H9 (cell line): Measurements from ENCODE around the gene SPOCK3. TPM values are rescaled to one million over a fixed set of nuclear protein-coding genes. Genes with fewer than 3 reads are reported as not detected.
A peak's percentile ranks its signal among the peaks of the same experiment; 100 is the strongest.

ENCODE experiments used
- DNase-seq: peaks from one replicate; pipeline ENCODE4 v3.0.0-alpha.2; 2017
- H2AFZ ChIP-seq: one replicate; pipeline ENCODE4 v1.6.1; 2013; ENCODE audit warnings: mild to moderate bottlenecking, low read length, control low read depth, moderate library complexity
- H2AK5ac ChIP-seq: 2 replicates; pipeline ENCODE4 v1.6.1; 2013; ENCODE audit warnings: low read length, control low read depth, mixed read lengths; ENCODE audit not compliant: insufficient read length
- H2BK120ac ChIP-seq: one replicate; pipeline ENCODE4 v1.6.1; 2013; ENCODE audit warnings: low read depth, mild to moderate bottlenecking, low read length, control low read depth, inconsistent platforms; ENCODE audit not compliant: poor library complexity, severe bottlenecking
- H2BK12ac ChIP-seq: 2 replicates; pipeline ENCODE4 v1.6.1; 2013; ENCODE audit warnings: low read length, control low read depth, mixed read lengths, low read depth; ENCODE audit not compliant: insufficient read length
- H2BK15ac ChIP-seq: 2 replicates; pipeline ENCODE4 v1.6.1; 2013; ENCODE audit warnings: low read depth, low read length, control low read depth
- H2BK20ac ChIP-seq: one replicate; pipeline ENCODE4 v1.6.1; 2013; ENCODE audit warnings: low read depth, mild to moderate bottlenecking, low read length, control low read depth, inconsistent platforms; ENCODE audit not compliant: poor library complexity, severe bottlenecking
- H2BK5ac ChIP-seq: 2 replicates; pipeline ENCODE4 v1.6.1; 2013; ENCODE audit warnings: low read length, control low read depth, mixed read lengths; ENCODE audit not compliant: insufficient read length
- H3K14ac ChIP-seq: 2 replicates; pipeline ENCODE4 v1.6.1; 2013; ENCODE audit warnings: low read length, control low read depth; ENCODE audit not compliant: insufficient read depth
- H3K18ac ChIP-seq: 2 replicates; pipeline ENCODE4 v1.6.1; 2013; ENCODE audit warnings: low read depth, mild to moderate bottlenecking, mixed read lengths, low read length, control low read depth; ENCODE audit not compliant: insufficient read length
- H3K23ac ChIP-seq: 2 replicates; pipeline ENCODE4 v1.6.1; 2013; ENCODE audit warnings: low read length, control low read depth, mixed read lengths, low read depth; ENCODE audit not compliant: insufficient read length
- H3K23me2 ChIP-seq: 2 replicates; pipeline ENCODE4 v1.6.1; 2013; ENCODE audit warnings: low read depth, mild to moderate bottlenecking, mixed read lengths, low read length, control low read depth; ENCODE audit not compliant: insufficient read length, poor library complexity, severe bottlenecking
- H3K27ac ChIP-seq: 2 replicates; pipeline ENCODE4 v1.5.1; 2013; ENCODE audit warnings: low read length, control low read depth, mixed read lengths, low read depth; ENCODE audit not compliant: insufficient read length
- H3K27me3 ChIP-seq: 2 replicates; pipeline ENCODE4 v1.6.1; 2013; ENCODE audit warnings: low read length, control low read depth, inconsistent platforms; ENCODE audit not compliant: insufficient read depth
- H3K4ac ChIP-seq: 2 replicates; pipeline ENCODE4 v1.6.1; 2013; ENCODE audit warnings: low read depth, mild to moderate bottlenecking, control low read depth, inconsistent platforms, low read length, moderate library complexity
- H3K4me1 ChIP-seq: 2 replicates; pipeline ENCODE4 v1.6.1; 2013; ENCODE audit warnings: low read length, control low read depth, inconsistent platforms; ENCODE audit not compliant: insufficient read depth
- H3K4me2 ChIP-seq: 2 replicates; pipeline ENCODE4 v1.6.1; 2013; ENCODE audit warnings: low read length, control low read depth, mixed read lengths; ENCODE audit not compliant: insufficient read length, insufficient read depth
- H3K56ac ChIP-seq: 2 replicates; pipeline ENCODE4 v1.6.1; 2013; ENCODE audit warnings: low read depth, mild to moderate bottlenecking, mixed read lengths, low read length, control low read depth; ENCODE audit not compliant: insufficient read length
- H3K79me1 ChIP-seq: 2 replicates; pipeline ENCODE4 v1.6.1; 2013; ENCODE audit warnings: low read depth, mild to moderate bottlenecking, moderate library complexity, low read length, control low read depth, inconsistent platforms; ENCODE audit not compliant: insufficient read depth, poor library complexity, severe bottlenecking
- H3K79me2 ChIP-seq: 2 replicates; pipeline ENCODE4 v1.6.1; 2013; ENCODE audit warnings: low read length, control low read depth, inconsistent platforms; ENCODE audit not compliant: insufficient read depth
- H3K9ac ChIP-seq: 2 replicates; pipeline ENCODE4 v1.6.1; 2013; ENCODE audit warnings: low read length, control low read depth, mixed read lengths; ENCODE audit not compliant: insufficient read length; ENCODE audit errors: extremely low read depth
- H3K9me3 ChIP-seq: one replicate; pipeline ENCODE4 v1.6.1; 2013; ENCODE audit warnings: low read depth, low read length, inconsistent platforms; ENCODE audit not compliant: control insufficient read depth
- H3T11ph ChIP-seq: one replicate; pipeline ENCODE4 v1.6.1; 2013; ENCODE audit warnings: mild to moderate bottlenecking, low read length, control low read depth, inconsistent platforms
- H4K20me1 ChIP-seq: one replicate; pipeline ENCODE4 v1.6.1; 2013; ENCODE audit not compliant: control insufficient read depth, insufficient read length, insufficient read depth
- H4K5ac ChIP-seq: 2 replicates; pipeline ENCODE4 v1.6.1; 2013; ENCODE audit warnings: low read depth, mild to moderate bottlenecking, mixed read lengths, low read length, control low read depth; ENCODE audit not compliant: insufficient read length
- H4K8ac ChIP-seq: replicated peaks from 2 replicates; pipeline ENCODE4 v1.6.1; 2013; ENCODE audit warnings: low read length, control low read depth, mixed read lengths, low read depth; ENCODE audit not compliant: insufficient read length
- H4K91ac ChIP-seq: 2 replicates; pipeline ENCODE4 v1.6.1; 2013; ENCODE audit warnings: low read depth, mild to moderate bottlenecking, moderate library complexity, mixed read lengths, low read length, control low read depth; ENCODE audit not compliant: insufficient read length
- H3K27ac Mint-ChIP-seq, 3 experiments: 2 replicates in 2 of 3; 3 replicates in 1 of 3; pipeline ENCODE4 v1.8.0; 2020 to 2021; ENCODE audit warnings: mixed read lengths in 3 of 3, mild to moderate bottlenecking in 1 of 3, moderate library complexity in 1 of 3
- H3K27me3 Mint-ChIP-seq: 2 replicates; pipeline ENCODE4 v1.8.0; 2021; ENCODE audit warnings: low read depth, mild to moderate bottlenecking, moderate library complexity, mixed read lengths
- H3K36me3 Mint-ChIP-seq, 3 experiments: 2 replicates in 2 of 3; 3 replicates in 1 of 3; pipeline ENCODE4 v1.8.0; 2020 to 2021; ENCODE audit warnings: low read depth in 3 of 3, mixed read lengths in 3 of 3; ENCODE audit not compliant: insufficient read depth in 1 of 3
- H3K4me1 Mint-ChIP-seq, 2 experiments: 2 replicates each; pipeline ENCODE4 v1.8.0; 2020; ENCODE audit warnings: mixed read lengths in 2 of 2
- H3K4me3 Mint-ChIP-seq, 2 experiments: 2 replicates in 1 of 2; 3 replicates in 1 of 2; pipeline ENCODE4 v1.8.0; 2020 to 2021; ENCODE audit warnings: mild to moderate bottlenecking in 2 of 2, mixed read lengths in 2 of 2, moderate library complexity in 1 of 2
- H3K9me3 Mint-ChIP-seq, 2 experiments: 2 replicates in 1 of 2; 3 replicates in 1 of 2; pipeline ENCODE4 v1.8.0; 2020; ENCODE audit warnings: mild to moderate bottlenecking in 2 of 2, mixed read lengths in 2 of 2, moderate library complexity in 1 of 2
- WGBS: extraction: QIAGEN DNeasy Blood & Tissue Kit; methylation state at CpG from one replicate; pipeline ENCODE4 v1.1.7; 2013; ENCODE audit warnings: missing lambda C conversion rate, low lambda C conversion rate, mixed read lengths; ENCODE audit not compliant: insufficient read length; ENCODE audit errors: extremely low coverage; 5-methylcytosine and 5-hydroxymethylcytosine counted together
- total RNA-seq: library from RNA; stranded (reverse); gene quantifications from 2 replicates; pipeline ENCODE4 v1.2.1, GENCODE V29; 2021
- TF ChIP-seq, protein P1 (sequence below): fragments of 200-600 bp; sonication (generic); conservative IDR thresholded peaks from 3 replicates; pipeline ENCODE4 v1.8.0; 2021; ENCODE audit warnings: antibody characterized with exemption, mild to moderate bottlenecking

The SPOCK3 gene
- total RNA-seq, 1 experiment from 2014 or later: 0.28 TPM

DNA sequence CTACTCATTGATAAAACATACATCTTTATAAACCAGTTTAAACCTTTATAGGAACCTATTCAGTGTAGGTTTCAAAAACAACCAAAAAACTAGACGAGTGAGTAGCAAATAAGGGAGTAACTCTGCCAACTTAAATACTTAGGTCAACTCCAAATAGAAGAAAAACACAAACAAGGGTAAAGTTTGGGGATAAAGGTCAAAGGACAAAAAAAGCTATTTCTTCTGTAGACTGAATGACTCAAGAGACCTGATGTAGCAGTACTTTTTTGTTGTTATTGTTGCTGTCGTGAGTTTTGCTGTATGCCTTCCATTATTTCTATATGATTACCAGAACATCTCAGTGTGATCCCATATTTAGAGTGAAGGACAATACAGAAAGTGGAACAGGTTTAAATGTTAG, 199.3 kb downstream of the SPOCK3 start:
- Histone ChIP-seq H3K9ac (no peak overlapping the region), H3K4me1 (no peaks in the 10 kb centered on the region), H3K23ac (no peak overlapping the region), H3K56ac (no peak overlapping the region), H3K14ac (no peak overlapping the region), H4K8ac (no peak overlapping the region), H2BK15ac (no peak overlapping the region), H3K79me2 (no peaks in the 10 kb centered on the region), H2BK5ac (no peak overlapping the region), H2BK120ac (no peak overlapping the region), H3K23me2 (no peaks in the 10 kb centered on the region), H2BK12ac (no peak overlapping the region), H3K9me3 (no peaks in the 10 kb centered on the region), H3K27ac (no peak overlapping the region), H4K20me1 (no peaks in the 10 kb centered on the region), H3K18ac (no peak overlapping the region), H4K91ac (no peak overlapping the region), H3K4me2 (no peak overlapping the region), H3K27me3 (no peaks in the 10 kb centered on the region), H3K79me1 (no peaks in the 10 kb centered on the region), H3T11ph (no peak overlapping the region), H2AFZ (no peak overlapping the region), H3K4ac (no peak overlapping the region), H2BK20ac (no peak overlapping the region), H4K5ac (no peak overlapping the region), H2AK5ac (no peak overlapping the region)
- Mint-ChIP-seq H3K4me1 (peaks cover 4 to 7% of the 10 kb centered on the region in 2 experiments; a peak in 3 of 4 replicates), H3K27me3 (no peaks in the 10 kb centered on the region), H3K27ac (0 out of 7 replicates have a peak overlapping the region, but pooled peaks of 1 of the 3 experiments have one; percentile 9), H3K4me3 (no peak overlapping the region), H3K36me3 (no peaks in the 10 kb centered on the region), H3K9me3 (no peaks in the 10 kb centered on the region)
- no peak for DNase-seq
- no CpG with 5 or more reads among the region's 2 CpGs for WGBS
- TF ChIP-seq, protein P1, sequence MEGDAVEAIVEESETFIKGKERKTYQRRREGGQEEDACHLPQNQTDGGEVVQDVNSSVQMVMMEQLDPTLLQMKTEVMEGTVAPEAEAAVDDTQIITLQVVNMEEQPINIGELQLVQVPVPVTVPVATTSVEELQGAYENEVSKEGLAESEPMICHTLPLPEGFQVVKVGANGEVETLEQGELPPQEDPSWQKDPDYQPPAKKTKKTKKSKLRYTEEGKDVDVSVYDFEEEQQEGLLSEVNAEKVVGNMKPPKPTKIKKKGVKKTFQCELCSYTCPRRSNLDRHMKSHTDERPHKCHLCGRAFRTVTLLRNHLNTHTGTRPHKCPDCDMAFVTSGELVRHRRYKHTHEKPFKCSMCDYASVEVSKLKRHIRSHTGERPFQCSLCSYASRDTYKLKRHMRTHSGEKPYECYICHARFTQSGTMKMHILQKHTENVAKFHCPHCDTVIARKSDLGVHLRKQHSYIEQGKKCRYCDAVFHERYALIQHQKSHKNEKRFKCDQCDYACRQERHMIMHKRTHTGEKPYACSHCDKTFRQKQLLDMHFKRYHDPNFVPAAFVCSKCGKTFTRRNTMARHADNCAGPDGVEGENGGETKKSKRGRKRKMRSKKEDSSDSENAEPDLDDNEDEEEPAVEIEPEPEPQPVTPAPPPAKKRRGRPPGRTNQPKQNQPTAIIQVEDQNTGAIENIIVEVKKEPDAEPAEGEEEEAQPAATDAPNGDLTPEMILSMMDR: no peak
